GM12872 (cell line): ENCODE data around the gene GNAZ.

ENCODE experiments used
- TF ChIP-seq, protein P1 (sequence below): IDR thresholded peaks from 3 replicates; pipeline ENCODE4 v1.5.1; 2011; ENCODE audit warnings: low read depth, mild to moderate bottlenecking, low read length, moderate library complexity; ENCODE audit not compliant: insufficient read depth

The GNAZ gene

GRCh38 chr22:23147617-23148387, 77.5 kb downstream of the GNAZ start:
- TF ChIP-seq, protein P1, sequence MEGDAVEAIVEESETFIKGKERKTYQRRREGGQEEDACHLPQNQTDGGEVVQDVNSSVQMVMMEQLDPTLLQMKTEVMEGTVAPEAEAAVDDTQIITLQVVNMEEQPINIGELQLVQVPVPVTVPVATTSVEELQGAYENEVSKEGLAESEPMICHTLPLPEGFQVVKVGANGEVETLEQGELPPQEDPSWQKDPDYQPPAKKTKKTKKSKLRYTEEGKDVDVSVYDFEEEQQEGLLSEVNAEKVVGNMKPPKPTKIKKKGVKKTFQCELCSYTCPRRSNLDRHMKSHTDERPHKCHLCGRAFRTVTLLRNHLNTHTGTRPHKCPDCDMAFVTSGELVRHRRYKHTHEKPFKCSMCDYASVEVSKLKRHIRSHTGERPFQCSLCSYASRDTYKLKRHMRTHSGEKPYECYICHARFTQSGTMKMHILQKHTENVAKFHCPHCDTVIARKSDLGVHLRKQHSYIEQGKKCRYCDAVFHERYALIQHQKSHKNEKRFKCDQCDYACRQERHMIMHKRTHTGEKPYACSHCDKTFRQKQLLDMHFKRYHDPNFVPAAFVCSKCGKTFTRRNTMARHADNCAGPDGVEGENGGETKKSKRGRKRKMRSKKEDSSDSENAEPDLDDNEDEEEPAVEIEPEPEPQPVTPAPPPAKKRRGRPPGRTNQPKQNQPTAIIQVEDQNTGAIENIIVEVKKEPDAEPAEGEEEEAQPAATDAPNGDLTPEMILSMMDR, result no peak

DNA sequence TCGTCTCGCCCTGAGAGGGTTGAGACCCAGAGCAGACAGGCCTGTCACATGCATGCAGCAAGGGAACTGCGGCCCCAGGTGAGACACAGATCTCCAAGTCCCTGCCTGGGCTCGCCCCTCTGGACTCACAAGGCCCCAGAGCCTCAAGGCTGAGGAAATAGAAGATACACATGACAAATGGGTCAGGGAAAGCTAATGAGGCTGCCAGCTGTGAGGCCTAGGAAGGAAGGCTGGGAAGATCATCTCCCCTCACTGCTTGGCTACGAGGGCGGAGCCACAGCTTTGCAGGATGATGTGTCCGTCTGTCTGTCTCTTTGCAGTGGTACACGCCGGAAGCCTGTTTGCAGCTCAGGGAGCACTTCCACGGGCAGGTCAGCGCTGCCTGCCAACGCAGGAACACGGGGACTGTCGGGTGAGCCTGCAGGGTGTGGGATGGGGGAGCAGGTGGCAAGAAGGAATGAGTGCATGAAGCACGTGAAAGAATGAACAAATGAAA, 79.5 kb downstream of the GNAZ start:
- TF ChIP-seq, protein P1, result no peak

- TF ChIP-seq, protein P1, result no peak
Observed at GRCh38 chr22:23150762-23151161, 80.4 kb downstream of the GNAZ start.

DNA sequence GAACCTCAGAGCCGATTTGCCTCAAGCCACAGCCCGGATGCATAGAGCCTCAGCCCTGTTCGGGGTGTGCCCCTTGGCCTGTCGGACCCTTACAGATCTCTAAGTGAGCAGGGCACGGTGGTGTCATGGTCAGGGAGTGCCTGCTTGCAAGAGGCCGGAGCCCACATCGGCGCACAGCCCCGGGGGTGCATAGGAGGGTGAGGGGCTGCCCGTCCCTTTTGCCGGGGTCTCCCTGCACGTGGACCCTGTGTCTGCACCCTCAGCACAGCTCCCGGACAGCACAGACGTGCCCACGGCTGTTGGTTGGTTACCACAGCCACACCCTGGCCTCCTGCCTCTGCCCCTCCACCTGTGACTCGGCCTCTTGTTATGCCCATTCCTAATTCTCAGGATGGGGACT, 81.5 kb downstream of the GNAZ start:
- TF ChIP-seq, protein P1, result no peak

DNA sequence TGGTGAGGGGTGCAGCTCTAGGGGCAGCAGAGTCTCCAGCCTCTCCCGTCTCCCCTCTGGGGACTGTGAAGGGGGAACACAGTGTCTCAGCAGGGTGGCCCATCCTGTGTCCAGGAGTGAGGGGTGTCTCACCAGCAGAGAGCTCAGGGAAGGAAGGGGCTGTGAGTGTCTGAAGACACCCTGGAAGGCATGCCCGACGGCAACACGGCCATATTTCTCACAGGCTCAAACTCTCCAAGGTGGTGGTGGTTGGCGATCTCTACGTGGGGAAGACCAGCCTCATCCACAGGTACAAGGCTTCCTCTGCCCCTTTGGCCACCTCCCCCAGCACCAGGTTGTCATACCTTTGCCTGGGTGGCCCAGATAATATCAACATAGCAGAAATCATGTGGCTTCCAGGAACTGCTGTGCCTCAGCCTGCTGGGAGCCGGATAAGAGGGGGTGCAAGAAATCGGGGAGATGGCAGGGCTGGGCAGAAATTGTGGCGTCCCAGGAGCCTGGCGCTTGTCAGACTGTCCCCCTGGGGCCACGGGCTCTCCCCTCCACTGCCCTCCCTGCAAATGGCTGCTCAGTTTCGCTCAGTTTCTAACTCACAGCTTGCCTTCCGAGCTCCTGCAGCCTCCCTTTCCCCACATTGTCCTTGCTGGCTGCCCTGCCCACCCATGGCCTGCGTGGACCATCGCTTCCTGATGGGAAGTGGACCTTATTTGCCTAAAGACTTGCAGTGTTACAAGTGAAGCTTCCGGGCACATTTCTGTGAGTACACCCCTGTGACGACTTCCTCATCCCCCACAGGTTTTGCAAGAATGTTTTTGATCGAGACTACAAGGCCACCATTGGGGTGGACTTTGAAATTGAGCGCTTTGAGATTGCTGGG, 82.2 kb downstream of the GNAZ start:
- TF ChIP-seq, protein P1, result no peak

DNA sequence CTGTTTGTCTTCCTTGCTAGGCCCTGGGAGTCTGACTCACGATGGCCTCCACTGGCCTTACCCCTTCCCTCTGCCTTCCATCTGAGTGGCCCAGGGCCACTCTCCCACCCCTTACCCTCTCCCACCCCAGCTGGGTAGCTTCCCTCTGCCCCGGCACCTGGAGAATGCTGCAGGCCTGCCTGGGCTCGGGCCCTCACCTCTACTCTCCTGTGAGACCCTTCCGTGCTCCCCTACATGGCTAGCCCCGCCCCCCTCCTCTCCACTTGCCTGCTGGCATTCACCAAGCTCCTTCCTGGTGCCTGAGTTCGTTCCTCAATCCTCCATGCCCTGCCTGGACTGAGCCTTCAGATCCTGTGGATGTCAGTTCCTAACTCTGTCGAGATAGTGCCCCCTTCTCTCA, 83.7 kb downstream of the GNAZ start:
- TF ChIP-seq, protein P1, result no peak

DNA sequence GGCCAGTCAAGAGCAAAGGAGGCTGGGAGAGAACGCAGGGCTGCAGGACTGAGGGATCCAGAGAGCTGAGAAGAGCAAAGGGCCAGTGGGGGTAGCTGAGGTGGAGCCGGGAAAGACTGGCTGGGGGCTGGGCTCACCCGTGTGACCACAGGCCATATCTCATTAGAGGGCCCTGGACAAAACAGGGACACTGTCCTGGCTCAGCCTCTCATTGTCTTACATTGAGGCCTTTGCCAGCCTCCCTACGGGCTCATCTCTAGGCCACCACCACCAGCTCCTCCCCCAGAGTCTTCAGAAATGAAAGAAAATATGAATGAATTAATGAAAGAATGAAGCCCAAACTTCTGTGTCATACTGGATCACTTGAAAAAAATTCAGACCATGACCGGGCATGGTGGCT, 84.1 kb downstream of the GNAZ start:
- TF ChIP-seq, protein P1, result no peak
